Measurements from ENCODE around the gene EYA4. TPM values are rescaled to one million over a fixed set of nuclear protein-coding genes. Genes with fewer than 3 reads are reported as not detected.
A peak's percentile ranks its signal among the peaks of the same experiment; 100 is the strongest.

EYA4 gene
- total and polyA plus RNA-seq, 2 of the 4 experiments (the other 2 are of a cell fraction) = 5.7 to 11.1 TPM

DNA sequence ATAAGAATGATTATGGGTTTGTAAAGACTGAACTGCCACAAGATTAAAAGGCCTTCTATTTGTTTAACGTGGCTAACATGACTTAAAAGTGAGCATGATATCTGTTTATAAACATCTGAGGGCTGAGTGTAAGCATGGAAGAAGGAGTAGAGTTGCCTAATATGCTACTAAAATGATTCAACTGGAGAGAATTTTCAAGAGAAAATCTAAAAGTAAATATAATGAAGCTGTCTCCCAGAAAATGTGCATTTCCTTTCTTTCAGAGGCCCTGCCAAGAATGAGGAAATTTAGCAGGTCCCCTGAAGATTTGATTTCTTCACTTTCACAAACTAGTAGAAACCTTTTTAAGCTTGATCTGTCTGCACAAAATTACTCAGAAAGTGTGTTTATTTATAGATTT, 4.2 kb upstream of the EYA4 start:
- no peak overlapping the region for H3K4ac ChIP-seq (ENCODE audit: low read depth, low read length)
- peak overlapping the region; percentile 88 for H2BK5ac ChIP-seq (ENCODE audit: low read depth, low read length, poor library complexity, severe bottlenecking)
- in situ Hi-C loops (cut with MboI; ENCODE audit: low sequenced_read_pairs) = no loop called here
- peak; percentile 66 for TF ChIP-seq FOS (IDR thresholded peaks at IDR 0.05; ENCODE audit: low read depth, low read length)
- TF ChIP-seq BHLHE40 (IDR thresholded peaks at IDR 0.05; ENCODE audit: low read depth, low read length) = 0 out of 2 replicates have a peak, but pooled peaks have one; percentile 18
- no peak for TF ChIP-seq MAFK (IDR thresholded peaks at IDR 0.05; ENCODE audit: low read depth, low read length)
- TF ChIP-seq CEBPB (IDR thresholded peaks at IDR 0.05; ENCODE audit: low read depth, low read length) = peak; percentile 96
- peak; percentile 99 for TF ChIP-seq MXI1 (IDR thresholded peaks at IDR 0.05; ENCODE audit: borderline replicate concordance, low read depth, low read length)
- H4K8ac ChIP-seq (ENCODE audit: low read depth in 2 of 2, low read length in 2 of 2) = no peak overlapping the region; a peak in 1 of 4 replicates
- ATAC-seq (ENCODE audit: low read depth) (peak; percentile 27), DNase-seq (peak; percentile 92)
- H2BK20ac ChIP-seq (ENCODE audit: low read depth, low read length) = no peak overlapping the region
- H2BK15ac ChIP-seq (ENCODE audit: low read depth, low read length) = no peak overlapping the region
- no peak overlapping the region for H2AK5ac ChIP-seq (ENCODE audit: low read depth, low read length)
- WGBS, 2 experiments (ENCODE audit: extremely low coverage in 2 of 2, insufficient read length in 1 of 2) = no CpG with 5 or more reads among the region's 1 CpG
- no peak overlapping the region for H2AK9ac ChIP-seq (replicated peaks; ENCODE audit: low read depth, low read length, poor library complexity)
- H3K9me3 ChIP-seq (ENCODE audit: control insufficient read depth, insufficient read depth, low read length) = peaks cover 2% of the 10 kb centered on the region
- no peaks in the 10 kb centered on the region for H3K27me3 ChIP-seq (ENCODE audit: control insufficient read depth, insufficient read depth, low read length)
- H2BK120ac ChIP-seq (ENCODE audit: low read depth, low read length) = no peak overlapping the region
- H4K91ac ChIP-seq (ENCODE audit: insufficient read depth, low read depth, low read length) = no peak overlapping the region
- H3K4me1 ChIP-seq (ENCODE audit: control insufficient read depth, insufficient read depth, low read length) = peaks cover 3% of the 10 kb centered on the region
- H4K5ac ChIP-seq (ENCODE audit: low read depth, low read length) = no peak overlapping the region
- ChIA-PET POLR2A (ENCODE audit: unreplicated experiment) (no interaction called here), CTCF (interaction anchor here (0.7 to 0.9 kb wide), 2 partner anchors 14 to 52 kb away, joined by 3 to 5 read pairs; no protein-coding TSS in a partner anchor)
- no peaks in the 10 kb centered on the region for H4K20me1 ChIP-seq (ENCODE audit: insufficient read depth, low read length)
- no peak overlapping the region for H3K14ac ChIP-seq (replicated peaks; ENCODE audit: low read depth, low read length)
- no peak overlapping the region for H3K23ac ChIP-seq (ENCODE audit: low read depth, low read length)
- intact Hi-C loops (cut with micrococcal nuclease) = no loop called here
- no peak overlapping the region for H3K4me3 ChIP-seq (ENCODE audit: insufficient read depth, low read depth, low read length)
- dilution Hi-C loops (cut with HindIII; ENCODE audit: low sequenced_read_pairs, unreplicated experiment) = no loop called here
- no peak overlapping the region; the same call in 1 of the 2 replicates for H3K18ac ChIP-seq (ENCODE audit: low read depth, low read length)
- H3K4me2 ChIP-seq (ENCODE audit: low read depth, low read length) = peak overlapping the region; percentile 38; the same call in 1 of the 2 replicates
- H3K27ac ChIP-seq (ENCODE audit: insufficient read depth, low read length) = no peak overlapping the region
- peaks cover 0 to 8% of the 10 kb centered on the region in 2 experiments; a peak in 1 of 4 replicates for H3K79me1 ChIP-seq (ENCODE audit: low read depth in 1 of 2, low read length in 2 of 2)
- H3K9me1 ChIP-seq (ENCODE audit: insufficient read depth, low read length) = peaks cover 3% of the 10 kb centered on the region
- no peaks in the 10 kb centered on the region for H3K36me3 ChIP-seq (ENCODE audit: control insufficient read depth, insufficient read depth, low read length)
- no peak overlapping the region for H3K9ac ChIP-seq (ENCODE audit: low read depth, low read length)
- no TSS peak for BruUV-seq (replicated peaks)
- no peak overlapping the region for H2AFZ ChIP-seq (replicated peaks; ENCODE audit: low read length, poor library complexity)
- no peak overlapping the region for H3K56ac ChIP-seq (ENCODE audit: extremely low read depth, insufficient read depth, low read length)

Measured in IMR-90 (cell line).